Measurements from ENCODE around the gene LRP3. TPM values are rescaled to one million over a fixed set of nuclear protein-coding genes. Genes with fewer than 3 reads are reported as not detected.
A peak's percentile ranks its signal among the peaks of the same experiment; 100 is the strongest.

Gene LRP3
- total and polyA plus RNA-seq, 2 of the 13 experiments (the other 11 are each of a cell fraction or from before 2014, with no cell fraction given): 17.6 to 51.6 TPM

GRCh38 chr19:33176670-33177416 is 17.3 kb upstream of the LRP3 start (continued):
- TF ChIP-seq HNRNPLL (IDR thresholded peaks at IDR 0.05; ENCODE audit: low read depth, low read length, poor library complexity, severe bottlenecking) (peak; percentile 80), GATAD2A (CRISPR knock-in tag; IDR thresholded peaks at IDR 0.05) (peak; percentile 63; the same call in 1 of the 2 replicates), ZNF331 (CRISPR knock-in tag; IDR thresholded peaks at IDR 0.05) (peak; percentile 79), GTF3A (CRISPR knock-in tag; conservative IDR thresholded peaks at IDR 0.05) (peak; percentile 35; the same call in 1 of the 2 replicates), AGO2 (optimal IDR thresholded peaks at IDR 0.05; ENCODE audit: low read depth, low read length) (peak; percentile 69), ZGPAT (CRISPR knock-in tag; IDR thresholded peaks at IDR 0.05) (peak; percentile 94), ZFY (CRISPR knock-in tag; IDR thresholded peaks at IDR 0.05) (peak; percentile 86), ZNF709 (CRISPR knock-in tag; IDR thresholded peaks at IDR 0.05) (0 out of 2 replicates have a peak, but pooled peaks have one; percentile 29), CAMTA2 (CRISPR knock-in tag; IDR thresholded peaks at IDR 0.05; ENCODE audit: borderline replicate concordance) (peak; percentile 72; the same call in 1 of the 2 replicates), ZNF510 (CRISPR knock-in tag; IDR thresholded peaks at IDR 0.05; ENCODE audit: low read depth) (peak; percentile 43; the same call in 1 of the 2 replicates), NCOR1 (IDR thresholded peaks at IDR 0.05; ENCODE audit: borderline replicate concordance, low read length) (peak; percentile 55; the same call in 1 of the 2 replicates), JUN (CRISPR knock-in tag; IDR thresholded peaks at IDR 0.05) (no peak), ZNF569 (CRISPR knock-in tag; IDR thresholded peaks at IDR 0.05; ENCODE audit: borderline replicate concordance) (0 out of 2 replicates have a peak, but pooled peaks have one; percentile 21)
- TF ChIP-seq, protein P1, sequence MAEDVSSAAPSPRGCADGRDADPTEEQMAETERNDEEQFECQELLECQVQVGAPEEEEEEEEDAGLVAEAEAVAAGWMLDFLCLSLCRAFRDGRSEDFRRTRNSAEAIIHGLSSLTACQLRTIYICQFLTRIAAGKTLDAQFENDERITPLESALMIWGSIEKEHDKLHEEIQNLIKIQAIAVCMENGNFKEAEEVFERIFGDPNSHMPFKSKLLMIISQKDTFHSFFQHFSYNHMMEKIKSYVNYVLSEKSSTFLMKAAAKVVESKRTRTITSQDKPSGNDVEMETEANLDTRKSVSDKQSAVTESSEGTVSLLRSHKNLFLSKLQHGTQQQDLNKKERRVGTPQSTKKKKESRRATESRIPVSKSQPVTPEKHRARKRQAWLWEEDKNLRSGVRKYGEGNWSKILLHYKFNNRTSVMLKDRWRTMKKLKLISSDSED (CRISPR knock-in tag; IDR thresholded peaks at IDR 0.05): no peak
- TF ChIP-seq, protein P2, sequence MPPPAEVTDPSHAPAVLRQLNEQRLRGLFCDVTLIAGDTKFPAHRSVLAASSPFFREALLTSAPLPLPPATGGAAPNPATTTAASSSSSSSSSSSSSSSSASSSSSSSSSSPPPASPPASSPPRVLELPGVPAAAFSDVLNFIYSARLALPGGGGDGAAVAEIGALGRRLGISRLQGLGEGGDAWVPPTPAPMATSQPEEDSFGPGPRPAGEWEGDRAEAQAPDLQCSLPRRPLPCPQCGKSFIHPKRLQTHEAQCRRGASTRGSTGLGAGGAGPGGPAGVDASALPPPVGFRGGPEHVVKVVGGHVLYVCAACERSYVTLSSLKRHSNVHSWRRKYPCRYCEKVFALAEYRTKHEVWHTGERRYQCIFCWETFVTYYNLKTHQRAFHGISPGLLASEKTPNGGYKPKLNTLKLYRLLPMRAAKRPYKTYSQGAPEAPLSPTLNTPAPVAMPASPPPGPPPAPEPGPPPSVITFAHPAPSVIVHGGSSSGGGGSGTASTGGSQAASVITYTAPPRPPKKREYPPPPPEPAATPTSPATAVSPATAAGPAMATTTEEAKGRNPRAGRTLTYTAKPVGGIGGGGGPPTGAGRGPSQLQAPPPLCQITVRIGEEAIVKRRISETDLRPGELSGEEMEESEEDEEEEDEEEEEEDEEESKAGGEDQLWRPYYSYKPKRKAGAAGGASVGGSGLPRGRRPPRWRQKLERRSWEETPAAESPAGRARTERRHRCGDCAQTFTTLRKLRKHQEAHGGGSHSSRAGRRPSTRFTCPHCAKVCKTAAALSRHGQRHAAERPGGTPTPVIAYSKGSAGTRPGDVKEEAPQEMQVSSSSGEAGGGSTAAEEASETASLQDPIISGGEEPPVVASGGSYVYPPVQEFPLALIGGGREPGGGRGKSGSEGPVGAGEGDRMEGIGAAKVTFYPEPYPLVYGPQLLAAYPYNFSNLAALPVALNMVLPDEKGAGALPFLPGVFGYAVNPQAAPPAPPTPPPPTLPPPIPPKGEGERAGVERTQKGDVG (CRISPR knock-in tag; IDR thresholded peaks at IDR 0.05; ENCODE audit: borderline replicate concordance): peak; percentile 42; the same call in 1 of the 2 replicates
- TF ChIP-seq, protein P3, sequence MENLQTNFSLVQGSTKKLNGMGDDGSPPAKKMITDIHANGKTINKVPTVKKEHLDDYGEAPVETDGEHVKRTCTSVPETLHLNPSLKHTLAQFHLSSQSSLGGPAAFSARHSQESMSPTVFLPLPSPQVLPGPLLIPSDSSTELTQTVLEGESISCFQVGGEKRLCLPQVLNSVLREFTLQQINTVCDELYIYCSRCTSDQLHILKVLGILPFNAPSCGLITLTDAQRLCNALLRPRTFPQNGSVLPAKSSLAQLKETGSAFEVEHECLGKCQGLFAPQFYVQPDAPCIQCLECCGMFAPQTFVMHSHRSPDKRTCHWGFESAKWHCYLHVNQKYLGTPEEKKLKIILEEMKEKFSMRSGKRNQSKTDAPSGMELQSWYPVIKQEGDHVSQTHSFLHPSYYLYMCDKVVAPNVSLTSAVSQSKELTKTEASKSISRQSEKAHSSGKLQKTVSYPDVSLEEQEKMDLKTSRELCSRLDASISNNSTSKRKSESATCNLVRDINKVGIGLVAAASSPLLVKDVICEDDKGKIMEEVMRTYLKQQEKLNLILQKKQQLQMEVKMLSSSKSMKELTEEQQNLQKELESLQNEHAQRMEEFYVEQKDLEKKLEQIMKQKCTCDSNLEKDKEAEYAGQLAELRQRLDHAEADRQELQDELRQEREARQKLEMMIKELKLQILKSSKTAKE (CRISPR knock-in tag; IDR thresholded peaks at IDR 0.05; ENCODE audit: borderline replicate concordance): no peak; the same call in 1 of the 2 replicates
